Measurements from ENCODE around the gene PIGU. TPM values are rescaled to one million over a fixed set of nuclear protein-coding genes. Genes with fewer than 3 reads are reported as not detected.

The PIGU gene
- total and polyA plus RNA-seq, 2 of the 13 experiments (the other 11 are each of a cell fraction or from before 2014, with no cell fraction given) = 45.5 to 231 TPM

- TF ChIP-seq THYN1 (CRISPR knock-in tag; IDR thresholded peaks at IDR 0.05; ENCODE audit: borderline replicate concordance, low read depth) (no peak), MBD4 (IDR thresholded peaks at IDR 0.05; ENCODE audit: borderline replicate concordance, low read length) (no peak), NFYB (CRISPR knock-in tag; IDR thresholded peaks at IDR 0.05) (no peak)
- TF ChIP-seq, protein P1, sequence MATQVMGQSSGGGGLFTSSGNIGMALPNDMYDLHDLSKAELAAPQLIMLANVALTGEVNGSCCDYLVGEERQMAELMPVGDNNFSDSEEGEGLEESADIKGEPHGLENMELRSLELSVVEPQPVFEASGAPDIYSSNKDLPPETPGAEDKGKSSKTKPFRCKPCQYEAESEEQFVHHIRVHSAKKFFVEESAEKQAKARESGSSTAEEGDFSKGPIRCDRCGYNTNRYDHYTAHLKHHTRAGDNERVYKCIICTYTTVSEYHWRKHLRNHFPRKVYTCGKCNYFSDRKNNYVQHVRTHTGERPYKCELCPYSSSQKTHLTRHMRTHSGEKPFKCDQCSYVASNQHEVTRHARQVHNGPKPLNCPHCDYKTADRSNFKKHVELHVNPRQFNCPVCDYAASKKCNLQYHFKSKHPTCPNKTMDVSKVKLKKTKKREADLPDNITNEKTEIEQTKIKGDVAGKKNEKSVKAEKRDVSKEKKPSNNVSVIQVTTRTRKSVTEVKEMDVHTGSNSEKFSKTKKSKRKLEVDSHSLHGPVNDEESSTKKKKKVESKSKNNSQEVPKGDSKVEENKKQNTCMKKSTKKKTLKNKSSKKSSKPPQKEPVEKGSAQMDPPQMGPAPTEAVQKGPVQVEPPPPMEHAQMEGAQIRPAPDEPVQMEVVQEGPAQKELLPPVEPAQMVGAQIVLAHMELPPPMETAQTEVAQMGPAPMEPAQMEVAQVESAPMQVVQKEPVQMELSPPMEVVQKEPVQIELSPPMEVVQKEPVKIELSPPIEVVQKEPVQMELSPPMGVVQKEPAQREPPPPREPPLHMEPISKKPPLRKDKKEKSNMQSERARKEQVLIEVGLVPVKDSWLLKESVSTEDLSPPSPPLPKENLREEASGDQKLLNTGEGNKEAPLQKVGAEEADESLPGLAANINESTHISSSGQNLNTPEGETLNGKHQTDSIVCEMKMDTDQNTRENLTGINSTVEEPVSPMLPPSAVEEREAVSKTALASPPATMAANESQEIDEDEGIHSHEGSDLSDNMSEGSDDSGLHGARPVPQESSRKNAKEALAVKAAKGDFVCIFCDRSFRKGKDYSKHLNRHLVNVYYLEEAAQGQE (IDR thresholded peaks at IDR 0.05; ENCODE audit: borderline replicate concordance in 1 of 2, low read depth in 1 of 2, low read length in 2 of 2) = no peak
- TF ChIP-seq, protein P2, sequence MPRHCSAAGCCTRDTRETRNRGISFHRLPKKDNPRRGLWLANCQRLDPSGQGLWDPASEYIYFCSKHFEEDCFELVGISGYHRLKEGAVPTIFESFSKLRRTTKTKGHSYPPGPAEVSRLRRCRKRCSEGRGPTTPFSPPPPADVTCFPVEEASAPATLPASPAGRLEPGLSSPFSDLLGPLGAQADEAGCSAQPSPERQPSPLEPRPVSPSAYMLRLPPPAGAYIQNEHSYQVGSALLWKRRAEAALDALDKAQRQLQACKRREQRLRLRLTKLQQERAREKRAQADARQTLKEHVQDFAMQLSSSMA (CRISPR knock-in tag; IDR thresholded peaks at IDR 0.05) = no peak
Observed at GRCh38 chr20:34629342-34629741, 47.5 kb downstream of the PIGU start (continued).

DNA sequence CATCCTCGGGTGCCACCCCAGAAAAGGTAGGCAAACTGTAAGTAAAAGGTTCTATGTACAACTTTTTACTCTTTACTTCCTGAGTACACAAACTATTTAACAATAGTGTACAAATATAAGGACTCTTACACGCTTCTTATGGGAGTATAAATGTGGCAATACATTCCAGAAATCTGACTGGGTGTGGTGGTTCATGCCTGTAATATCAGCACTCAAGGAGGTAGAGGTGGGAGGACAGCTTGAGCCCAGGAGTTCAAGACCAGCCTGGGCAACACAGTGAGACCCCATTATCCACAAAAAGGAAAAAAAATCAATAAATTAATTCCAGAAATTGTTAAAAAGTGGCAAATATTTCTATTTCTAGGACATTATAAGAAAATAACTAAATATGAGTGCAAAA is 48.9 kb downstream of the PIGU start:
- peak overlapping the region; percentile 14 for H3K27ac ChIP-seq (ENCODE audit: extremely low read length, insufficient read depth, low read length)
- H3K4me1 ChIP-seq (ENCODE audit: insufficient read depth, low read length) = peaks cover 32% of the 10 kb centered on the region
- H3K4me2 ChIP-seq (ENCODE audit: low read depth, low read length) = no peak overlapping the region
- no TSS peak for BruUV-seq (replicated peaks)
- whole genome bisulfite sequencing (ENCODE audit: low lambda C conversion rate) = 65% methylated on average over 2 of the region's 2 CpGs
- no peak for DNase-seq (ENCODE audit: low spot score)
- no peak for FAIRE-seq
- intact Hi-C loops (cut with micrococcal nuclease; ENCODE audit: unreplicated experiment) (no loop called here), in situ Hi-C loops (cut with HindIII; ENCODE audit: extremely low pct_ligation_motif_present, low pct_unique_long_range_greater_than_20kb) (no loop called here)
- H3K9ac ChIP-seq (ENCODE audit: insufficient read depth, low read depth, low read length) = no peak overlapping the region
- H3K4me3 ChIP-seq (replicated peaks in 1 of 3; ENCODE audit: insufficient read depth in 1 of 3, low read depth in 2 of 3, low read length in 3 of 3) = no peak overlapping the region
- ChIA-PET POLR2A (no interaction called here), CTCF (ENCODE audit: low intra/inter-chr PET ratio, low total read pairs) (no interaction called here)
- H3K9me3 ChIP-seq (ENCODE audit: low read length) = no peaks in the 10 kb centered on the region
- no peak overlapping the region for H2AFZ ChIP-seq (ENCODE audit: low read length)
- H3K27me3 ChIP-seq (ENCODE audit: control insufficient read depth in 1 of 2, insufficient read depth in 2 of 2, low read length in 2 of 2) = no peaks in the 10 kb centered on the region
- ATAC-seq = no peak
- H3K79me2 ChIP-seq (ENCODE audit: insufficient read depth, low read length) = no peaks in the 10 kb centered on the region
- H3K36me3 ChIP-seq (replicated peaks in 1 of 2; ENCODE audit: control insufficient read depth in 1 of 2, insufficient read depth in 2 of 2, low read length in 2 of 2) = peaks cover 4 to 41% of the 10 kb centered on the region in 2 experiments
- no peaks in the 10 kb centered on the region for H4K20me1 ChIP-seq (ENCODE audit: insufficient read depth, low read length)
- TF ChIP-seq ZNF34 (CRISPR knock-in tag; IDR thresholded peaks at IDR 0.05; ENCODE audit: borderline replicate concordance) (no peak), RARA (CRISPR knock-in tag; IDR thresholded peaks at IDR 0.05) (no peak), LRRFIP1 (CRISPR knock-in tag; conservative IDR thresholded peaks at IDR 0.05) (no peak), ZNF691 (CRISPR knock-in tag; IDR thresholded peaks at IDR 0.05; ENCODE audit: borderline replicate concordance, low read depth) (no peak), NRL (CRISPR knock-in tag; IDR thresholded peaks at IDR 0.05; ENCODE audit: borderline replicate concordance) (no peak), ZNF562 (CRISPR knock-in tag; IDR thresholded peaks at IDR 0.05; ENCODE audit: borderline replicate concordance) (no peak), TRIM24 (CRISPR knock-in tag; IDR thresholded peaks at IDR 0.05) (no peak)
- TF ChIP-seq, protein P3, sequence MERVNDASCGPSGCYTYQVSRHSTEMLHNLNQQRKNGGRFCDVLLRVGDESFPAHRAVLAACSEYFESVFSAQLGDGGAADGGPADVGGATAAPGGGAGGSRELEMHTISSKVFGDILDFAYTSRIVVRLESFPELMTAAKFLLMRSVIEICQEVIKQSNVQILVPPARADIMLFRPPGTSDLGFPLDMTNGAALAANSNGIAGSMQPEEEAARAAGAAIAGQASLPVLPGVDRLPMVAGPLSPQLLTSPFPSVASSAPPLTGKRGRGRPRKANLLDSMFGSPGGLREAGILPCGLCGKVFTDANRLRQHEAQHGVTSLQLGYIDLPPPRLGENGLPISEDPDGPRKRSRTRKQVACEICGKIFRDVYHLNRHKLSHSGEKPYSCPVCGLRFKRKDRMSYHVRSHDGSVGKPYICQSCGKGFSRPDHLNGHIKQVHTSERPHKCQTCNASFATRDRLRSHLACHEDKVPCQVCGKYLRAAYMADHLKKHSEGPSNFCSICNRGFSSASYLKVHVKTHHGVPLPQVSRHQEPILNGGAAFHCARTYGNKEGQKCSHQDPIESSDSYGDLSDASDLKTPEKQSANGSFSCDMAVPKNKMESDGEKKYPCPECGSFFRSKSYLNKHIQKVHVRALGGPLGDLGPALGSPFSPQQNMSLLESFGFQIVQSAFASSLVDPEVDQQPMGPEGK (CRISPR knock-in tag; IDR thresholded peaks at IDR 0.05) = no peak
